Measurements from ENCODE around the gene MLN.

The MLN gene

GRCh38 chr6:33813990-33814985, 10.5 kb upstream of the MLN start:
- no peak for DNase-seq (ENCODE audit: low read depth in 3 of 3)

GRCh38 chr6:33813246-33813904, 9.6 kb upstream of the MLN start:
- no peak for DNase-seq (ENCODE audit: low read depth in 3 of 3)

GRCh38 chr6:33812669-33813068, 8.9 kb upstream of the MLN start:
- DNase-seq (ENCODE audit: low read depth in 3 of 3) = peak in 1 of 3 experiments; percentile 32

GRCh38 chr6:33809594-33809993, 5.8 kb upstream of the MLN start:
- no peak for DNase-seq (ENCODE audit: low read depth in 3 of 3)

GRCh38 chr6:33808641-33809180, 4.9 kb upstream of the MLN start:
- no peak for DNase-seq (ENCODE audit: low read depth in 3 of 3)

- DNase-seq (ENCODE audit: low read depth in 3 of 3) = no peak
These were observed 3.8 kb upstream of the MLN start for GRCh38 chr6:33807606-33808005.

GRCh38 chr6:33806841-33807240, 3.0 kb upstream of the MLN start:
- no peak for DNase-seq (ENCODE audit: low read depth in 3 of 3)

- DNase-seq (ENCODE audit: low read depth in 3 of 3) = no peak
These were observed 1.4 kb downstream of the MLN start for GRCh38 chr6:33802186-33802958.

- no peak for DNase-seq (ENCODE audit: low read depth in 3 of 3)
These were observed 2.2 kb downstream of the MLN start for GRCh38 chr6:33801611-33802010.

GRCh38 chr6:33800248-33800969, 3.4 kb downstream of the MLN start:
- DNase-seq (ENCODE audit: low read depth in 3 of 3) = no peak

GRCh38 chr6:33799454-33800113, 4.2 kb downstream of the MLN start:
- no peak for DNase-seq (ENCODE audit: low read depth in 3 of 3)

- no peak for DNase-seq (ENCODE audit: low read depth in 3 of 3)
These were observed 5.4 kb downstream of the MLN start for GRCh38 chr6:33798343-33798848.

- no peak for DNase-seq (ENCODE audit: low read depth in 3 of 3)
These were observed 6.0 kb downstream of the MLN start for GRCh38 chr6:33797626-33798342.

GRCh38 chr6:33794910-33795623, 8.7 kb downstream of the MLN start:
- DNase-seq (ENCODE audit: low read depth in 3 of 3) = no peak

GRCh38 chr6:33792981-33793380, 10.8 kb downstream of the MLN start:
- DNase-seq (ENCODE audit: low read depth in 3 of 3) = no peak

- no peak for DNase-seq (ENCODE audit: low read depth in 3 of 3)
These were observed 12.2 kb downstream of the MLN start for GRCh38 chr6:33791620-33792019.

- no peak for DNase-seq (ENCODE audit: low read depth in 3 of 3)
These were observed 12.9 kb downstream of the MLN start for GRCh38 chr6:33790910-33791309.

- no peak for DNase-seq (ENCODE audit: low read depth in 3 of 3)
These were observed 13.4 kb downstream of the MLN start for GRCh38 chr6:33790379-33790778.

- DNase-seq (ENCODE audit: low read depth in 3 of 3) = no peak
These were observed 14.3 kb downstream of the MLN start for GRCh38 chr6:33789550-33789895.
